ENCODE results near the gene HAUS8.
A peak's percentile ranks its signal among the peaks of the same experiment; 100 is the strongest.
"Not testable (repeated sequence)": the region's sequence is repeated elsewhere in the genome, so short reads cannot be mapped to it uniquely, and the experiment has no call there.

Gene HAUS8

DNA sequence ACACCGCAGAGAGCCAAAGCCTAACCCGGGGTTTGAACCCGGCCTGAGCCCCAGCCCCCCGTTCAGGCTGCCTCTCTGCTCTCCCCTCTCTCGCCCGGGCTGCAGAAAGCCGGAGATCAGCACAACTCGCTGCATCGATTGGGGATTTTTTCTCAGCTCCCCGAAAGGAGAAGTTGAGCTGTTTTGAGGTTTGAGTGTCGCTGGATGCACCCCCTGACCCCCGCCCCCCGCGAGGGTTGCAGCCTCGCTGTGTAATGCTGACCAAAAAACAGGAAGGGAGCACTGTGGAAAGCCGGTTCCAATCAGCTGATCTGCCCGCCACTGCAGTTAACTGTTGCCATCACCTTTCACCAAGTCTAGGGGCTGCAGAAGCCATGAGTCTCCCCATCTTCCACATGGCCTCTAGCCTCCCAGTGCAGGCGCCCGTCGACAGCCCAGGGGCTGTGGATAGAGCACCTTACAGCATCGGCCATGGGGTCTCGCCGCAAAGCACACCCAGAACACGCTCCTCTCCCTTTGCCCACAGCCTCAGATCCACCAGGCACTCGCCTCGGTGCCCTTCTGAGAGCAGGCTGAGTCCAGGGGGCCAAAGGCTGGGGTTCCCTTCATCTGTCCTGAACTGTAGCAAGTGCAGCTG lies 34.8 kb upstream of the HAUS8 start:
- in situ Hi-C loops (cut with HindIII; ENCODE audit: low sequenced_read_pairs) = no loop called here
- no peak for DNase-seq (ENCODE audit: low read depth, low spot score)
- H3K4me3 ChIP-seq (ENCODE audit: low read depth, low read length) = no peak overlapping the region
- TF ChIP-seq, protein P1, sequence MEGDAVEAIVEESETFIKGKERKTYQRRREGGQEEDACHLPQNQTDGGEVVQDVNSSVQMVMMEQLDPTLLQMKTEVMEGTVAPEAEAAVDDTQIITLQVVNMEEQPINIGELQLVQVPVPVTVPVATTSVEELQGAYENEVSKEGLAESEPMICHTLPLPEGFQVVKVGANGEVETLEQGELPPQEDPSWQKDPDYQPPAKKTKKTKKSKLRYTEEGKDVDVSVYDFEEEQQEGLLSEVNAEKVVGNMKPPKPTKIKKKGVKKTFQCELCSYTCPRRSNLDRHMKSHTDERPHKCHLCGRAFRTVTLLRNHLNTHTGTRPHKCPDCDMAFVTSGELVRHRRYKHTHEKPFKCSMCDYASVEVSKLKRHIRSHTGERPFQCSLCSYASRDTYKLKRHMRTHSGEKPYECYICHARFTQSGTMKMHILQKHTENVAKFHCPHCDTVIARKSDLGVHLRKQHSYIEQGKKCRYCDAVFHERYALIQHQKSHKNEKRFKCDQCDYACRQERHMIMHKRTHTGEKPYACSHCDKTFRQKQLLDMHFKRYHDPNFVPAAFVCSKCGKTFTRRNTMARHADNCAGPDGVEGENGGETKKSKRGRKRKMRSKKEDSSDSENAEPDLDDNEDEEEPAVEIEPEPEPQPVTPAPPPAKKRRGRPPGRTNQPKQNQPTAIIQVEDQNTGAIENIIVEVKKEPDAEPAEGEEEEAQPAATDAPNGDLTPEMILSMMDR (IDR thresholded peaks at IDR 0.05; ENCODE audit: low read depth, low read length) = no peak

DNA sequence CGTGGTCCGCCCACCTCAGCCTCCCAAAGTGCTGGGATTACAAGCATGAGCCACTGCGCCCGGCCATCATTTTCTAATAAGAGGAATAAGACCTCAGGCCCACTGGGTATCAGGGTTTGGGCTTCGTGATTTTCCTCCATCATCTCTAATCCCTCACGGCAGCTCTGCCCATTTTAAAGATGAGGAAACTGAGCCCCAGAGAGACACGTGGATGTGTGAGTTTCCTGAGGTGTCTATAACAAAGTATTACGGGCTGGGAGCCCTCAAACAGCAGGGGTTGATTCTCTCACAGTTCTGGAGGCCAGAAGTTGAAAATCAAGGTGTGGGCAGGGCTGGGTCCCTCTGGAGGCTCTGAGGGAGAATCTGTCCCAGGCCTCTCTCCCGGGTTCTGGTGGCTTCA lies 34.0 kb upstream of the HAUS8 start:
- TF ChIP-seq, protein P1 (IDR thresholded peaks at IDR 0.05; ENCODE audit: low read depth, low read length) = no peak
- DNase-seq (ENCODE audit: low read depth, low spot score) = no peak
- no peak overlapping the region for H3K4me3 ChIP-seq (ENCODE audit: low read depth, low read length)
- in situ Hi-C loops (cut with HindIII; ENCODE audit: low sequenced_read_pairs) = no loop called here

DNA sequence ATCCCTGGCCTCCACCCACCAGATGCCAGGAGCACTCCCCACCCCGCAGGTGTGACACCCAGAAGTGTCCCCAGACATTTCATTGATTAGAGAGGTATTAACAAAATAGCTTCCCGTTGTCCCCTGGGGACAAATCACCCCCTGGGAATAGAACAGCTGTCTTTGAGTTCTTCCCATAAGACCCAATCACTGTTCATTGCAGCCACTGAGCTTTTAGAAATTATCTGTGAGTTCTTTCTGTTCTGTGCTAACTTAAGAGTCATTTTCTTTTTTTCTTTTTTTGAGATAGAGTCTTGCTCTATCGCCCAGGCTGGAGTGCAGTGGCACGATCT lies 33.2 kb upstream of the HAUS8 start:
- in situ Hi-C loops (cut with HindIII; ENCODE audit: low sequenced_read_pairs) = no loop called here
- TF ChIP-seq, protein P1 (IDR thresholded peaks at IDR 0.05; ENCODE audit: low read depth, low read length) = no peak
- DNase-seq (ENCODE audit: low read depth, low spot score) = no peak
- no peak overlapping the region for H3K4me3 ChIP-seq (ENCODE audit: low read depth, low read length)

DNA sequence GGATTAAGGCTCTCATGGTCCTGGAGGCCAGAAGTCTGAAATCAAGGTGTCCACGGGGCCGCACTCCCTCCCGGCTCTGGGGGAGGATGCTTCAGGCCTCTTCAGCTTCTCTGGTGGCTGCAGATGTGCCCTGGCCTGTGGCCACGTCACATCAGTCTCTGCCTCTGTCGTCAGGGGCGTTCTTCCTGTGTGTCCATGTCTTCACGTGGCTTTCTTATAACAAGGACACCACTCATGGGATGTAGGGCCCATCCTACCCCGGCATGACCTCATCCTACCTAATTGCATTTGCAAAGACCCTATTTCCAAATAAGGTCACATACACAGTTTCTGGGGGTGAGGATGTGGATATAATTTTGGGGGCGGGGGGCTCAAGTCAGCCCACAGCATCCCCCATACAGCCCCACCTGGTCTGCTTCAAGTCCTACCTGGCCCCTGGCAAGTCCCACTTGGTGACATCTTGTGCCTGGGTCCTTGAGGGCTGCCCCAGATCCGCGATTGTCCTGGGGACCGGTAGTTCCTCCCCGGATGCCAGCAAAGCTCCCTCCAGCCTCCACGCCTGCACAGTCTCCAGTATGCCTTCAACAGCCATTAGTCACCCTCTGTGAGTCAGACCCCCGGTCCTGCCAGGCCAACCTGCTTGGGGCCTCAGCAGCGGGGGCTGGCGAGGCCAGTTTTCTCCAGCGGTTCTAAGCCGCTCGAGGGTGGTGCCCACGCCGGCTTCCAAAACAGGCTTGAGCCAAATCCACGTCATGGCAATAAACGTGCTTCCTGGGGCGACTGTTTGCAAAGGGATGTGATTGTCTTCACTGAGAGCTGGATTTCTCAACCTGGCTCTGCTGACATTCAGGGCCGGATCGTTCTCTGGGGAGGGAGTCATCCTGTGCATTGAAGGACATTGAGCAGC lies 32.5 kb upstream of the HAUS8 start:
- peak; percentile 99 for DNase-seq (ENCODE audit: low read depth, low spot score)
- H3K4me3 ChIP-seq (ENCODE audit: low read depth, low read length) = no peak overlapping the region
- in situ Hi-C loops (cut with HindIII; ENCODE audit: low sequenced_read_pairs) = no loop called here
- TF ChIP-seq, protein P1 (IDR thresholded peaks at IDR 0.05; ENCODE audit: low read depth, low read length) = no peak

DNA sequence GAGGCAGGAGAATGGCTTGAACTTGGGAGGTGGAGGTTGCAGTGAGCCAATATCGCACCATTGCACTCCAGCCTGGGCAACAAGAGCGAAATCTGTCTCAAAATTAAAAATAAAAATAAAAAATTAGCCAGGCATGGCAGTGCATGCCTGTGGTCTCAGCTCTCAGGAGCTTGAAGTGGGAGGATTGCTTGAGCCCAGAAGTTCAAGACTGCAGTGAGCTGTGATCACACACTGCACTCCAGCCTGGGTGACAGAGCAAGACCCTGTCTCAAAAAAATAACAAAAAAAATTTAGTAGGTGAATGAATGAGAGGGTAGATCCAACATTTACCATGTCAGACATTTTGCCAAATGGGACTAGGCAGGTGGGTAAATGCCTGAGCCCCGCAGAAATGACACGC lies 31.7 kb upstream of the HAUS8 start:
- H3K4me3 ChIP-seq (ENCODE audit: low read depth, low read length); DNase-seq (ENCODE audit: low read depth, low spot score); in situ Hi-C loops (cut with HindIII; ENCODE audit: low sequenced_read_pairs): not testable (repeated sequence)

DNA sequence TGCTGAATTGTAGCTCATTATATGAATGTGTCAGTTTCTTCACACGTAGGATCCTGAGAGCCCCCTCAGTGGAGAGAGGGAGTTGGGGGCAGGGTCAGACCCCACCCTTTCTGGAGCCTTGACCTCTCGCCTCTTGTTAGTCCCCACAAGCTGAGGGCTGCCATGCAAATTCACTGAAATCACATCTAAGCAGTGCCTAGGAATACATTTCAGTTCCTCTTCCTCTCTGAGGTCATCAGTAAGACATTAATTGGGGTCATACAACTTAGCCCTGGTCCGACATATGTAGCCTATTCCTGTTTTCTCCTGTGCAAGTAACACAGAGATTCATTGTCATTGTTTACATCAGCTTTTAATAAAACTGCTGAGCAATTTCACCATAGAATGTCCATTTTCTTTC lies 30.3 kb upstream of the HAUS8 start:
- TF ChIP-seq, protein P1 (IDR thresholded peaks at IDR 0.05; ENCODE audit: low read depth, low read length) = no peak
- H3K4me3 ChIP-seq (ENCODE audit: low read depth, low read length) = no peak overlapping the region
- no peak for DNase-seq (ENCODE audit: low read depth, low spot score)
- in situ Hi-C loops (cut with HindIII; ENCODE audit: low sequenced_read_pairs) = no loop called here

DNA sequence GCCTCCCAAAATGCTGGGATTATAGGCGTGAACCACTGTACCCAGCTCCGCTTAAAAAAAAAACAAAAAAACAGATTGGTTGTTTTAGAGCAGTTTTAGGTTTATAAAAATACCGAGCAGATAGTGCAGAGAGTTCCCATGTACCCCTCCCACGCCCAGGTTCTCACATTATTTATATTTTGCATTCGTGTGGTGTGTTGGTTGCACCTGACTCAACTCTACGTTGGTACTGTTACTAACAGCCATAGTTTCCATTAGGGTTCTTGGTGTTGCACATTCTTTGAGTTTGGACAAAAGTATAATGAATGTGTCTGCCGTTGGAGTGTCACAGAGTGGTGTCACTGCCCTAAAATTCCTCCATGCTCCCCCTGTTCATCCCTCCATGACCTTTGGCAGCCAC lies 29.4 kb upstream of the HAUS8 start:
- in situ Hi-C loops (cut with HindIII; ENCODE audit: low sequenced_read_pairs) = no loop called here
- TF ChIP-seq, protein P1 (IDR thresholded peaks at IDR 0.05; ENCODE audit: low read depth, low read length) = no peak
- no peak for DNase-seq (ENCODE audit: low read depth, low spot score)
- no peak overlapping the region for H3K4me3 ChIP-seq (ENCODE audit: low read depth, low read length)
